HepG2 (cell line): ENCODE results near the gene C6orf62. TPM values are rescaled to one million over a fixed set of nuclear protein-coding genes. Genes with fewer than 3 reads are reported as not detected.

Experiments
- ATF4 ChIP-seq, 2 experiments: fragments of 450-650 bp in 1 of 2; sonication (generic) in 1 of 2; formaldehyde crosslinking; IDR thresholded peaks; 2 replicates each; pipeline versions ENCODE4 v1.5.0 to v1.8.0; 2020 to 2022; ENCODE audit warnings: mild to moderate bottlenecking in 1 of 2, missing genetic modification reagents in 1 of 2
- E2F2 ChIP-seq: sonication (generic); formaldehyde crosslinking; IDR thresholded peaks from 2 replicates; pipeline ENCODE4 v1.4.0; 2020; ENCODE audit warnings: missing genetic modification reagents, borderline replicate concordance
- HINFP ChIP-seq: sonication (generic); formaldehyde crosslinking; IDR thresholded peaks from 2 replicates; pipeline ENCODE4 v1.4.0; 2020; ENCODE audit warnings: low read depth, mild to moderate bottlenecking, missing genetic modification reagents
- HMG20B ChIP-seq: conservative IDR thresholded peaks from 2 replicates; pipeline ENCODE4 v1.6.1; 2016; ENCODE audit warnings: missing genetic modification reagents, missing compliant biosample characterization
- IRF2 ChIP-seq: IDR thresholded peaks from 2 replicates; pipeline ENCODE4 v1.6.1; 2018; ENCODE audit warnings: missing genetic modification reagents, missing compliant biosample characterization
- KAT7 ChIP-seq: IDR thresholded peaks from 2 replicates; pipeline ENCODE4 v1.6.1; 2018; ENCODE audit warnings: borderline replicate concordance, missing compliant biosample characterization
- KDM5A ChIP-seq: fragments of 200-600 bp; sonication (generic); IDR thresholded peaks from 2 replicates; pipeline ENCODE4 v1.7.0; 2018; ENCODE audit warnings: antibody characterized with exemption, mild to moderate bottlenecking, low read length, borderline replicate concordance
- KMT2A ChIP-seq: sonication (generic); formaldehyde crosslinking; IDR thresholded peaks from 2 replicates; pipeline ENCODE4 v1.4.0; 2020; ENCODE audit warnings: missing genetic modification reagents
- MBNL3 ChIP-seq: fragments of 250-450 bp; sonication (Bioruptor Pico); conservative IDR thresholded peaks from 2 replicates; pipeline ENCODE4 v1.8.0; 2022; ENCODE audit warnings: mild to moderate bottlenecking, inconsistent platforms
- MTA1 ChIP-seq: sonication (generic); formaldehyde crosslinking; IDR thresholded peaks from 2 replicates; pipeline ENCODE4 v1.4.0; 2020; ENCODE audit warnings: missing genetic modification reagents, mild to moderate bottlenecking, borderline replicate concordance
- NFYB ChIP-seq: sonication (generic); formaldehyde crosslinking; IDR thresholded peaks from 2 replicates; pipeline ENCODE4 v1.4.0; 2020; ENCODE audit warnings: missing genetic modification reagents
- RAD21 ChIP-seq: fragments of 450-650 bp; formaldehyde crosslinking; IDR thresholded peaks from 2 replicates; pipeline ENCODE4 v1.5.0; 2020; ENCODE audit warnings: mild to moderate bottlenecking
- RARG ChIP-seq: sonication (generic); formaldehyde crosslinking; IDR thresholded peaks from 2 replicates; pipeline ENCODE4 v1.4.0; 2020; ENCODE audit warnings: low read depth, mild to moderate bottlenecking, missing genetic modification reagents
- SKI ChIP-seq: fragments of 450-650 bp; IDR thresholded peaks from one replicate; pipeline ENCODE4 v1.6.1; 2018; ENCODE audit warnings: mild to moderate bottlenecking; ENCODE audit not compliant: partially characterized antibody
- SRSF1 ChIP-seq: fragments of 200-400 bp; formaldehyde crosslinking; optimal IDR thresholded peaks from 2 replicates; pipeline ENCODE3; 2017; ENCODE audit warnings: mild to moderate bottlenecking, low read depth, low read length, moderate library complexity
- TFDP1 ChIP-seq: IDR thresholded peaks from 2 replicates; pipeline ENCODE4 v1.6.1; 2016; ENCODE audit warnings: missing compliant biosample characterization, missing genetic modification reagents, borderline replicate concordance
- ZBTB3 ChIP-seq: sonication (generic); formaldehyde crosslinking; IDR thresholded peaks from 2 replicates; pipeline ENCODE4 v1.4.0; 2020; ENCODE audit warnings: low read depth, mild to moderate bottlenecking, moderate library complexity, missing genetic modification reagents, borderline replicate concordance
- ZNF264 ChIP-seq: sonication (generic); formaldehyde crosslinking; IDR thresholded peaks from 2 replicates; pipeline ENCODE4 v1.4.0; 2020; ENCODE audit warnings: missing genetic modification reagents
- ZNF354B ChIP-seq: sonication (generic); formaldehyde crosslinking; IDR thresholded peaks from 2 replicates; pipeline ENCODE4 v1.8.0; 2022; ENCODE audit warnings: mild to moderate bottlenecking, missing genetic modification reagents
- ZNF616 ChIP-seq: sonication (generic); formaldehyde crosslinking; IDR thresholded peaks from 2 replicates; pipeline ENCODE4 v1.5.0; 2020; ENCODE audit warnings: low read depth, mild to moderate bottlenecking, missing genetic modification reagents
- ZNF770 ChIP-seq: sonication (generic); formaldehyde crosslinking; IDR thresholded peaks from 2 replicates; pipeline ENCODE4 v1.5.0; 2020; ENCODE audit warnings: mild to moderate bottlenecking, missing genetic modification reagents
- polyA plus RNA-seq, 8 experiments: library from polyadenylated mRNA; depleted of rRNA in 3 of 8; stranded (reverse) in 7 of 8; unstranded in 1 of 8; fragments of >200 nt; fragmentation: Illumina TruSeq in 4 of 8; extraction: Trizol in 4 of 8; gene quantifications; 2 replicates each; pipeline versions ENCODE4 v1.2.1 to v1.2.3, GENCODE V29; 2011 to 2016; ENCODE audit warnings: low read depth in 4 of 8, missing spikeins in 1 of 8, mixed read lengths in 1 of 8; ENCODE audit not compliant: insufficient read depth in 1 of 8
- total RNA-seq, 5 experiments: library from RNA; depleted of rRNA; stranded (reverse); fragments of >200 nt; fragmentation: Illumina TruSeq; extraction: Trizol; gene quantifications; 2 replicates each; pipeline ENCODE4 v1.2.3, GENCODE V29; 2016; ENCODE audit warnings: low read depth in 1 of 5

Gene C6orf62
- total and polyA plus RNA-seq, 2 of the 13 experiments (the other 11 are each of a cell fraction or from before 2014, with no cell fraction given): 54.8 to 90.4 TPM

GRCh38 chr6:24666641-24667377 is 52.1 kb downstream of the C6orf62 start, which contains the start of the genes ACOT13 and TDP2 (continued):
- peak; percentile 95 for TF ChIP-seq SRSF1
- TF ChIP-seq NFYB (CRISPR knock-in tag): peak; percentile 43
- TF ChIP-seq KDM5A: peak; percentile 72
- TF ChIP-seq ZNF264: peak; percentile 80
- peak; percentile 93 for TF ChIP-seq IRF2 (CRISPR knock-in tag)
- TF ChIP-seq ATF4 (CRISPR knock-in tag; IDR thresholded peaks at IDR 0.05): peak in 1 of 2 experiments; percentile 69; a peak in 2 of 4 replicates
- TF ChIP-seq ZNF770 (CRISPR knock-in tag): peak; percentile 73
- TF ChIP-seq KMT2A (CRISPR knock-in tag): peak; percentile 97
- TF ChIP-seq MTA1 (CRISPR knock-in tag): peak; percentile 70
- TF ChIP-seq TFDP1 (CRISPR knock-in tag): peak; percentile 86; the same call in 1 of the 2 replicates
- no peak; the same call in 1 of the 2 replicates for TF ChIP-seq ZNF354B (CRISPR knock-in tag)
- TF ChIP-seq RAD21 (CRISPR knock-in tag): peak; percentile 90
- TF ChIP-seq E2F2 (CRISPR knock-in tag): no peak
- TF ChIP-seq HINFP (CRISPR knock-in tag): peak; percentile 56
- no peak for TF ChIP-seq MBNL3 (CRISPR knock-in tag)
- peak; percentile 63 for TF ChIP-seq ZNF616 (CRISPR knock-in tag)
- TF ChIP-seq ZBTB3 (CRISPR knock-in tag): no peak
- peak; percentile 61 for TF ChIP-seq SKI
- peak; percentile 83; the same call in 1 of the 2 replicates for TF ChIP-seq KAT7 (CRISPR knock-in tag)
- TF ChIP-seq HMG20B: peak; percentile 42
- TF ChIP-seq RARG (CRISPR knock-in tag): no peak
